Muscle layer of colon (tissue), 2 donors: ENCODE results near the gene AQP1.

Experiments used
- H3K27ac ChIP-seq: one replicate; pipeline ENCODE4 v1.7.0; 2013; ENCODE audit warnings: low read depth, mild to moderate bottlenecking, low read length, moderate library complexity
- H3K27me3 ChIP-seq, 2 donors: one replicate each; pipeline ENCODE4 v1.7.0; 2013; ENCODE audit warnings: low read length in 2 of 2, mild to moderate bottlenecking in 2 of 2; ENCODE audit not compliant: insufficient read depth in 2 of 2, control insufficient read depth in 1 of 2
- H3K36me3 ChIP-seq: one replicate; pipeline ENCODE4 v1.7.0; 2013; ENCODE audit warnings: mild to moderate bottlenecking, low read length; ENCODE audit not compliant: insufficient read depth
- H3K4me1 ChIP-seq: one replicate; pipeline ENCODE4 v1.7.0; 2013; ENCODE audit warnings: mild to moderate bottlenecking, low read length; ENCODE audit not compliant: insufficient read depth
- H3K4me3 ChIP-seq, 2 donors: one replicate each; pipeline ENCODE4 v1.7.0; 2013; ENCODE audit warnings: low read length in 2 of 2, low read depth in 1 of 2, mild to moderate bottlenecking in 1 of 2, moderate library complexity in 1 of 2
- H3K9ac ChIP-seq: one replicate; pipeline ENCODE4 v1.7.0; 2013; ENCODE audit warnings: low read length
- H3K9me3 ChIP-seq: one replicate; pipeline ENCODE4 v1.7.0; 2013; ENCODE audit warnings: mild to moderate bottlenecking, low read length
- donor health status: abdominal sarcoma.
- donor health status: Adenocarcinoma of cecum.

The AQP1 gene

DNA sequence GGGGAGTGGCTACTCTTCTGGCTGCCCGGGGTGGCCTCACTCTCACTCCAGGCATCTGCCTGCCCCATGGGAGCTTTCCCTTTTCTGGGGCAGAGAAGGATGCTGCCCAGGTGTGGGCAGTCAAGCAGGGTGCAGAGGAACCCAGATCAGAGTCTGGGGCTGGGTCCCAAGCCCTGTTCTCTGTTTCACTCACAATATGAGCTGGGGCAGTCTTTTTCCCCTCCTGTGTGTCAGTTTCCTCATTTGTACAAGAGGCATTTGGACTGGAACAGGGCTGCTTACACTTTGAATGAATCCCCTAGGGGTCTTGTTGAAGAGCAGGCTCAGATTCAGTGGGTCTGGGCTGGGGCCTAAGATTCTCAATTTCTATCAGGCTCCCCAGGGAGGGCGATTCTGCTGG, 38.4 kb upstream of the AQP1 start:
- Histone ChIP-seq H3K4me1 (peaks cover 38% of the 10 kb centered on the region), H3K27ac (no peak overlapping the region), H3K4me3 (no peak overlapping the region), H3K36me3 (peaks cover 35% of the 10 kb centered on the region), H3K27me3 (no peaks in the 10 kb centered on the region), H3K9ac (no peak overlapping the region), H3K9me3 (no peaks in the 10 kb centered on the region)

DNA sequence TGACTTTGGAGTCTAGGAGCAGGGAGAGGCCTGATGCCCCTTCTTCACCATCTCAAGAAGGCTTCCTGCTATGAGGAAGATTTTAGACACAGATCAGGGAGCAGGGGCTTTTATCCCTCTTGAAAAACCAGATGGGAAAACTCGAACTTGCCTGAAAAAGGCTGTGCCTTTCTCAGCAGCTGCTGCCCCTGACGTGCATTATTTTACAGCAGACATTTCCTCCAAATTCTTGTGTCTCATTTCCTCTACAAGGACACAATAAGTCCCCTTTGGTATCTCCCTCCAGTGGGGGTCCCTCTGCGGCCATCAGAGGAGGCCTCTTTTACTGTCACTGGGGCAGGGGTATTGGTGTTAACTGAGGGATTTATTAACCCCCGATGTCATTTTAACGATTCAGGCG, 38.0 kb upstream of the AQP1 start:
- no peak overlapping the region for H3K4me3 ChIP-seq
- H3K9me3 ChIP-seq: no peaks in the 10 kb centered on the region
- no peak overlapping the region for H3K27ac ChIP-seq
- H3K9ac ChIP-seq: no peak overlapping the region
- H3K4me1 ChIP-seq: peaks cover 34% of the 10 kb centered on the region
- H3K27me3 ChIP-seq: no peaks in the 10 kb centered on the region
- peaks cover 35% of the 10 kb centered on the region for H3K36me3 ChIP-seq

DNA sequence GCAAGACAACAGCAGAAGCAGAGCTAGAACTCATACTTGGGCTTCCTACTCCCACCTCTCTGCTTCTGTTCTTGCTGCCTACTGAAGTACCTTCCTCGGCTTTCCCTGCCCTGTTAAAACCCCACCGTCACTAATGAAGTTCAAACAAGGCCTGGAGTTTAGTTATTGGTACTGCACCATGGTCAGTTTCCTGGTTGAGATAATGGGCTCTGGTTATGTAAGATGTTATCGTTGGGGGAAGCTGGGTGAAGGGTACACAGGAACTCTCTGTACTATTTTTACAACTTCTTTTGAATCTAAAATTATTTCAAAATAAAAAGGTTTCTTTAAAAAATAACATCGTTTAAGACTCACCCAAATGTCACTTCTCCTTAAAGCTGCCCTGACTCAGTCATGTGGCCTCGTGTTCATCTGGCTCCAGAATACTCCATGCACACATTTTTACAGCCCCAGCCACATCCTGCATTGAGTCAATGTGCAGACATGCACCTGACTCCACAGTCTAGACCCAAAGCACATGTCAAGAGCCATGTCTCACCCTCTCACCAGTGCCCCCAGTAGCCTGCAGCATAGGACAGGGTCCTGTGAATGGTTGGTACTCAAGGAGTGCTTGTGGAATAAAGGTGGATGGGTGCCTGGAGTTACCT, 36.9 kb upstream of the AQP1 start:
- Histone ChIP-seq H3K9me3 (no peaks in the 10 kb centered on the region), H3K4me3 (no peak overlapping the region), H3K27ac (no peak overlapping the region), H3K27me3 (no peaks in the 10 kb centered on the region), H3K4me1 (peaks cover 29% of the 10 kb centered on the region), H3K36me3 (peaks cover 35% of the 10 kb centered on the region), H3K9ac (no peak overlapping the region)

DNA sequence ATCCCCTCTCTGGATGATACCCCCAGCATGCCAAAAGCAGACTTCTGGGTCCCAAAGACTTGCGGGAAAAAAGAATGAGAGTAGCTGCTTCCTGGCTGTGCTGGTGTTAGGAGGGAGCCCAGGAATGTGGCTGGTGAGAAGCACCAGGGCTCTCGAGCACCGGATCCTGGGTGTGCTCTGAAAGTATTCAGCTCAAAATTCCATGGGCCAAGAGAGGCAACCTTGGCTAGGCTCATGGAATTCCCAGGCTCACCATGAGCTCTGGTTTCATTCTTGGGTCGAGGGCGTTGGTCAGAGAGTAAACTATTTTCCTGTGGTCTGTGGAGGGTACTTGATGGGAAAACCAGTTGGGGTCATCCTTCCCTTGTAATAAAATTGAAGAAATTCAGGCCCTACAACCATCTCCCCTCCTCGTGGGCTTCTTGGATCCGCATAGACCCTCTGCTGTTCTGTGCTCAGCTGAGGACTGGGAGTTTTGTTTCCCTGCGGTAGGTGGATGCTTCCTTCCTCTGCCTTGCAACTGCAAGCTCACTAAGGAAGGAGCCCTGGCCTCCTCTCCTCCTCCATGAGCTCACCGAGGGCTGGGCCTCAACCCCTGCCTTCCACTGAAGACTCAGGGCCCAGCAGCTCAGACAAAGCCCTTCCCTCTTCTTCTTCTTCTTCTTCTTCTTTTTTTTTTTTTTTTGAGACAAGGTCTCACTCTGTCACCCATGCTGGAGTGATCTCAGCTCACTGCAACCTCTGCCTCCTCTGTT, 34.5 kb upstream of the AQP1 start:
- no peaks in the 10 kb centered on the region for H3K9me3 ChIP-seq
- no peaks in the 10 kb centered on the region for H3K27me3 ChIP-seq
- H3K27ac ChIP-seq: no peak overlapping the region
- peaks cover 26% of the 10 kb centered on the region for H3K4me1 ChIP-seq
- H3K36me3 ChIP-seq: peaks cover 35% of the 10 kb centered on the region
- H3K4me3 ChIP-seq: no peak overlapping the region
- no peak overlapping the region for H3K9ac ChIP-seq

DNA sequence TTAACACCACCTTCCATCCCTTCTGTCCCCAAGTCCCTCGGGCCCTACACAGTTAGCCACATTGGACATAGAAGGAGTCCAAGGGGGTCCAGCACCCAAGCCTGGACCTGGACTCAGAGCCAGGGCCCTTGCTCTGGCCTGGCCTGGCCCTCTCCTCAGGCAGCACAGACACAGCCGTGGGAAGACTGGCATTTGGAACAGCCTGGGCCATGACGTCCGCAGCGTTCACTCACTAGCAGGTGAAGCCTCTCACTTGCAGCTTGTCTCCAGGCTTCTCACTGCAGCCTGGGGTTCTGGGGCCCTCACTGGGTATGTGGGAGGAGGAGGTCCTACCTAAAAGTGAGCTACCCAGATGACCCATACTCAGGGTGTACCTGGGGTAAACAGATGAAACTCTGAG, 33.7 kb upstream of the AQP1 start:
- H3K27ac ChIP-seq: no peak overlapping the region
- peaks cover 26% of the 10 kb centered on the region for H3K4me1 ChIP-seq
- peaks cover 29% of the 10 kb centered on the region for H3K36me3 ChIP-seq
- H3K9ac ChIP-seq: no peak overlapping the region
- no peaks in the 10 kb centered on the region for H3K27me3 ChIP-seq
- H3K4me3 ChIP-seq: no peak overlapping the region
- no peaks in the 10 kb centered on the region for H3K9me3 ChIP-seq

DNA sequence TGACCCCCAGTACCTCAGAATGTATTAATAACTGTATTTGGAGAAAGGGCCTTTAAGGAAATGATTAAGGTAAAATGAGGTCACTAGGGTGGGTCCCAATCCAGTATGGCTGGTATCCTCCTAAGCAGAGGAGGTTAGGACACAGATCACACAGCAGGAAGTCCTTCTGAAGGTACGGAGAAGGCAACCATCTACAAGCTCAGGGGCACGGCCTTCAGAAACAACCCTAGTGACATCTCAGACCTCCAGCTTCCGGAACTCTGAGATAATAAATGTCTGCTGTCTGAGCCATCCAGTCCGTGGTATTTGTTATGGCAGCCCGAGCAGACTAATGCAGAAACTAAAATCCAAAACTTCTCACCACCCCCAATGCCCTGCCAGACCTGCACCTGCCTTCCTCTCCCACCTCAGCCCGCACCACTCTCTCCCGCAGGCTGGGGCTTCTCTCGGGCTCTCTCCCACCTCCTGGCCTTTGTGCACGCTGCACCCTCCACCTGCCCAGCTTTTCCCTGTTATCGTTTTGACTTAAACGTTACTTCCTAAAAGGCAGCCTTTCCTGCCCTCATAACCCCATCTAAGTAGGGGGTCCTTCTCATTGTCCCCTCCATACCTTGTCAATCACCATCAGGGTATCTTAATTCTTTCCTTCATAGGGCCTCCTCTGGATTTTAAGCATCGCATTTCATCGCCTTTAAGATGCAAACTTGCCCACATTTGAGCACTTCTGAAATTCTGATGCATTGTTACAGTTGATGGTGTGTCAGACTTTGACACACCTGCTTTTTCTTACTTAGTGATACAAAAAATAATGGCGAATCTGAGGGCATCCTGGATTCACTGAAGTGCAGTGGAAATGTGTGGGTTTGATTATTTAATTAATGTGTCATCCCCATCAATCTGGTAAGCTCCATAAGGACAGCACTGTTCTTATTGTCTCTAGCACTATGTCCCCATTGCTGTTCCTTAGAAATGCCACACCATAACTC, 32.2 kb upstream of the AQP1 start:
- Histone ChIP-seq H3K4me1 (peaks cover 26% of the 10 kb centered on the region), H3K27ac (peak overlapping the region; percentile 29), H3K4me3 (no peak overlapping the region), H3K9ac (no peak overlapping the region), H3K36me3 (peaks cover 20% of the 10 kb centered on the region), H3K27me3 (no peaks in the 10 kb centered on the region), H3K9me3 (no peaks in the 10 kb centered on the region)

DNA sequence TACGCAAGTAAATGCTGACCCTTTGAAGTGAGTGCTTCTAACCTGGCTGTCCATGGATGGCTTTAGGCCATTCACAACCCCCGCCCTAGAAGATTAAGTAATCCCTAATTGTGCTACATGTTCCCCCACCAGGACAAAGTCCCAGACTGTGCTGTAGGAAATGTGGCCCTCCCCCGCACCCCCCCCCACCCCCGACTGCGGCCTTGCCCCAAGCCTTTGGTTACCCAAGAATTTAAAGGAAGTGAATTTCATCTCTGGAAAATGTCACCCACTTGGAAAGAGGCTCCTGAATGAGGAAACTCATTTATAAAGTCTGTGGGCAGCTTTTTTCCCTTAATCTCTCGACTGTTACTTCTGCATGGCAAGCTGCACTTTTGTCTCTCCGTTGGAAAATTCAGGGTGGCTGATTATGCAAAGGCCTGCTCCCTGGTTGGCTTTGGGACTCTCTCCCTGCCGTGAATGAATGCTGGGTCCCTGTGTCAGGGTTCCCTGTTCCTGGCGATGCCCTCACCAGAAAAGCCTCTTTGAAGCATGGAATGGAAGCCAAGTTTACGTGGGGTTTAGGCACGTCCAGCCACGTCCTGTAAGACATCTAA, 31.4 kb upstream of the AQP1 start:
- Histone ChIP-seq H3K27me3 (no peaks in the 10 kb centered on the region), H3K36me3 (peaks cover 13% of the 10 kb centered on the region), H3K9ac (no peak overlapping the region), H3K4me3 (no peak overlapping the region), H3K27ac (peak overlapping the region; percentile 61), H3K9me3 (no peaks in the 10 kb centered on the region), H3K4me1 (peaks cover 26% of the 10 kb centered on the region)

DNA sequence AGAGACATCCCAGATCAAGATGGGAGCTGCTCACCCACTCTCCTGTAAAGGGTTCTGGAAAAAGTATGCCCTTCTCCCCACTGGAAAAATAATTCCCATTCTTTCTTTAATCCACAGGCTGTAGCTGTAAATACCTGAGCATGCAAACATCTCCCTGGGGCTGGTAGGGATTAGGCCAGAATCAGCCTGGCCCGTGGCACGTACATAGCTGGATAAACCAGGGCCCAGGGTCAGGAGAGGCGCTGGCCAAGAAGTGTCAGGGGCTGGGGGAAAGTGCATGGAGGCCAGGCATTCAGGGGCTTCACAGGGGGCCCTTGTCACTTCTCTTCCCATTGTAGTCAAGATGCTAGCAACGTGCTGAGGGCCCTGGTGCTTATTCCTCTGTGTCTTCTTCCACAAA, 30.7 kb upstream of the AQP1 start:
- H3K4me1 ChIP-seq: peaks cover 30% of the 10 kb centered on the region
- H3K27ac ChIP-seq: peak overlapping the region; percentile 61
- no peaks in the 10 kb centered on the region for H3K27me3 ChIP-seq
- peaks cover 5% of the 10 kb centered on the region for H3K36me3 ChIP-seq
- no peak overlapping the region for H3K4me3 ChIP-seq
- no peaks in the 10 kb centered on the region for H3K9me3 ChIP-seq
- no peak overlapping the region for H3K9ac ChIP-seq

DNA sequence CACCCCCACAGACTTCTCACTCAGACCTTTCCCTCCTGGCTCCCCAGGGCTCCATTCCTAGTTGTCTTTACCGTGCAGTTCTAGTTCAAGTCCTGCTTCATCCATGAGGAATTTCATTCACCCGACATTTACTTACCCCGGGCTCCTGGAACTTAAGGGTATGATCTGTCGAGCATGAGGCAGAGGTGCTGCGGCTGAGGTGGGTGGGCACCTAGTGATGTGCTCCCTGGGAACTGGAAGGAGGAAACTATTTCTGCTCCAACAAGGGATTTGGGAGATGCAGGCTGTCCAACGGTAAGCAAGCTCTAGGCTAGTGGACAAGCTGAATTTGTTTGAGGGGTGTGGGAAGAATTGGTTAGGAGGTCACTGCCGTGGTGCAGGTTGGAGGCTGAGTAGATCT, 30.2 kb upstream of the AQP1 start:
- H3K4me3 ChIP-seq: no peak overlapping the region
- H3K4me1 ChIP-seq: peaks cover 34% of the 10 kb centered on the region
- H3K9ac ChIP-seq: no peak overlapping the region
- H3K27me3 ChIP-seq: no peaks in the 10 kb centered on the region
- peaks cover under 1% of the 10 kb centered on the region for H3K36me3 ChIP-seq
- no peaks in the 10 kb centered on the region for H3K9me3 ChIP-seq
- no peak overlapping the region for H3K27ac ChIP-seq

DNA sequence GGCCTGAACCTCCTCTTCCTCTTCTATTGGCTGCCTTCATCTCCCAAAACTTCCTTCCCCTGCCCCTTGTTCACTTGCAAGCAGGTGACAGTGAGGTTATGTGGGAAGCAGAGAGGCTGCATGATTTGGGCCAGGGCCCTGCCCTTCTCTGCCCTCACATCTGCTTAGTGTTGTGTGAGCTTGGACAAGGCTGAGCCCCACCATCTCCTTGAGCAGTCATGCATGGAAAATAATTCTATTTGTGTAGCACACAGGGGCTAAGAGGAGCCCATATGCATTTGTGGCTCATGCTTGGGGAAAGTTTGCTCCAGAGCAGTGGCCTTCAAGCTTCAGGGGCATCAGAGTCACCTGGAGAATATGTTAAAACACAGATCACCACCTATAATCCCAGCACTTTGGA, 26.8 kb upstream of the AQP1 start:
- Histone ChIP-seq H3K4me3 (no peak overlapping the region), H3K9me3 (no peaks in the 10 kb centered on the region), H3K27ac (no peak overlapping the region), H3K36me3 (no peaks in the 10 kb centered on the region), H3K27me3 (no peaks in the 10 kb centered on the region), H3K4me1 (peaks cover 50% of the 10 kb centered on the region), H3K9ac (no peak overlapping the region)

DNA sequence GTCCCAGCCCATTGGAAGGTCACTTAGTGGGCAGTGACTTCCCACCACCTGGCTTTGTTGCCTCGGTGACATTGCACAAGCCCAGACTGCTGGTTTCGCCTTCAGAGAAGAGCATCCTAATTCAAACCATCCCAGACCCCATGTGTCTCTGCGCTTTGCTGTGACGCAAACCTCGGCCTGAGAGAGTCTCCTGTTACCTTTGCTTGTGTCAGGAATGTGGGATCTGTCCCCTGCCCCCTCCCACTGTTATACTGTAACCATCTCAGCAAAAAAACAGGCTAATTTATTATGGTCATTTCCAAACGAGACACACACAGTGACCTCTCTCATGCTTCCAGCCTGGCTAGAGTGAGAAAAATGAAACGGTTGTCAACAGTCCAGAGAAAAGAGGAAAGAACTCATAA, 25.0 kb upstream of the AQP1 start:
- Histone ChIP-seq H3K27me3 (no peaks in the 10 kb centered on the region), H3K9me3 (no peaks in the 10 kb centered on the region), H3K9ac (no peak overlapping the region), H3K27ac (no peak overlapping the region), H3K4me1 (peaks cover 40% of the 10 kb centered on the region), H3K4me3 (no peak overlapping the region), H3K36me3 (no peaks in the 10 kb centered on the region)
